PC-9 (cell line): ENCODE measurements around the gene GSC.

Source experiments
- CTCF ChIP-seq: fragments of 200-600 bp; sonication (generic); conservative IDR thresholded peaks from 2 replicates; pipeline ENCODE4 v1.6.1; 2017; ENCODE audit warnings: mixed run types, antibody characterized with exemption, mild to moderate bottlenecking, moderate library complexity
- EZH2 ChIP-seq: fragments of 200-600 bp; sonication (generic); IDR thresholded peaks from 2 replicates; pipeline ENCODE4 v1.8.0; 2017; ENCODE audit warnings: antibody characterized with exemption, low read depth

GRCh38 chr14:94819531-94819930 is 49.6 kb upstream of the GSC start:
- TF ChIP-seq CTCF (no peak), EZH2 (no peak)
